ENCODE data around the gene YWHAQ.
"Not testable (repeated sequence)": the region's sequence is repeated elsewhere in the genome, so short reads cannot be mapped to it uniquely, and the experiment has no call there.

Gene YWHAQ

DNA sequence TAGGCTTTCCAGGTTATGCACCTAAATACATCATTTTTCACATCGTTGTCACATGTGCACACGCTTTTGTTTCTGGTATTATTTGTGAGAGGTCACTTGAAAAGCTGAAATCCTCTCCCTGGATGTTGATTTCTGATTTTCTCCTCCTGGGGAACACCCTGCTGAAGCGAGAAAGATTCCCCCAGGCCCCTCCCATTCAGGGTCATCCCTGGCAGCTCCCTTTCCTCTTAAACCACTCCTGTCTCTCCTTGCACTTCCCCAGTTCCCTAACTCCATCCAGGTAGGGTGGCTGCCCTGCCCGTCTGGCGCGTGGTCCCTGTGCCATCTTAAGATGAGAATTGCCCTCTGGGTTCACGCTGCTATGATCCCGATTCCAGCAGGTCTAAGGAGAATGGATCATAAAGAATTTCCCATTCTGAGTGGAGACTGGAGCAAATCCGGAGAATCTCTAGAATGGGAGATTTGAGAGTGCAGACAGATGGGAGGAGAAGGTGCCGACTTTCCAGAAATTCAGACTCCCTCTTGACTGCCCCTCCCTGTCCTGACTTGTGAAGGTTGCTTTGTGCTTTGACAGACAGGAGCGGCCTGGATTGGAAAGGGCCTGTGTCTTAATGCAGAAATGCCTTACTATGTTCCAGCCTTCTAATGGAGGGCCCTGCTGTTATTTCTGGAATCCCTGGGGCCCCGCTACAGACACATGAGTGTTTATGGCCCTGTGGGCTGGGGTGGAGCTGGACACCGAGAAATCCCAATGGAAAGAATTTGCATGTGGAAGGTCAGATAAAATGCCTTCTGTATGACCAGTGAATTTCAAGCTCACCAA lies 1.3 kb upstream of the YWHAQ start:
- no peak for DNase-seq

DNA sequence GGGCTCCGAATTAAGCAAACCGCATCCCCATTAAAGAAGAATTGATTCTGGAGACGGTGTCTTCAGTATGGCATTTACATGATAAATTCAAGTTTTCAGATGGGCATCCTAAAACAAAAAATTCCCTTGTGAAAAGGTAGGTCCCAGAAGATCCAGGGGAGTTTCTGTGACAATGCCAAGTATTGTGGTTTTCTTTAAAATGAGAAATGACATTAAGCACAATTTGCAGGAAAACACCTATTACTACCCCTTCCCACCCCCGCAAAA lies 689 bp upstream of the YWHAQ start:
- DNase-seq, result no peak

DNA sequence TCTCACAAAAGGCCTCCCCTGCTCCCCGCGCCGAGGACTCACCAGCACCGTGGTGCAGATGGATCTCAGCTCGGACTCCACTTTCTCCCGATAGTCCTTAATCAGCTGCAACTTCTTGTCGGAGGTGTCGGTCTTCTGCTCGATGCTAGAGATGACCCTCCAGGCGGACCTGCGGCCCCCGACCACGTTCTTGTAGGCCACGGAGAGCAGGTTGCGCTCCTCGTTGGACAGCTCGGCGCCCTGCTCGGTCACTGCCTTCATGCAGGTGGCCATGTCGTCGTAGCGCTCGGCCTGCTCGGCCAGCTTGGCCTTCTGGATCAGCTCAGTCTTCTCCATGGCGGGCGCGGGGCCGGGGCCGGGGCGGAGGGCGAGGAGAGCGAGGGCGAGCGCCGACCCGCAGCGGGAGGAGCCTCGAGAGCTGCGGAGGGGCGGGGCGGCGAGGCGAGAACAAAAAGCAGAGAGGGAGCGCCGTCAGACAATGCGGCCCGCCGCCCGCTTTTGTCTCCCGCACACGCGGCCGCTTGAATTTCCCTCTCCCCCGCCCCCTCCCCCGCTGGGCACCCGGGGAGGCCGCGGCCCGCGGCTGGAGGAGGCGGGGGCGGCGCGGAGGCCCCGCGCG lies 571 bp downstream of the YWHAQ start:
- DNase-seq, result peak; percentile 80

DNA sequence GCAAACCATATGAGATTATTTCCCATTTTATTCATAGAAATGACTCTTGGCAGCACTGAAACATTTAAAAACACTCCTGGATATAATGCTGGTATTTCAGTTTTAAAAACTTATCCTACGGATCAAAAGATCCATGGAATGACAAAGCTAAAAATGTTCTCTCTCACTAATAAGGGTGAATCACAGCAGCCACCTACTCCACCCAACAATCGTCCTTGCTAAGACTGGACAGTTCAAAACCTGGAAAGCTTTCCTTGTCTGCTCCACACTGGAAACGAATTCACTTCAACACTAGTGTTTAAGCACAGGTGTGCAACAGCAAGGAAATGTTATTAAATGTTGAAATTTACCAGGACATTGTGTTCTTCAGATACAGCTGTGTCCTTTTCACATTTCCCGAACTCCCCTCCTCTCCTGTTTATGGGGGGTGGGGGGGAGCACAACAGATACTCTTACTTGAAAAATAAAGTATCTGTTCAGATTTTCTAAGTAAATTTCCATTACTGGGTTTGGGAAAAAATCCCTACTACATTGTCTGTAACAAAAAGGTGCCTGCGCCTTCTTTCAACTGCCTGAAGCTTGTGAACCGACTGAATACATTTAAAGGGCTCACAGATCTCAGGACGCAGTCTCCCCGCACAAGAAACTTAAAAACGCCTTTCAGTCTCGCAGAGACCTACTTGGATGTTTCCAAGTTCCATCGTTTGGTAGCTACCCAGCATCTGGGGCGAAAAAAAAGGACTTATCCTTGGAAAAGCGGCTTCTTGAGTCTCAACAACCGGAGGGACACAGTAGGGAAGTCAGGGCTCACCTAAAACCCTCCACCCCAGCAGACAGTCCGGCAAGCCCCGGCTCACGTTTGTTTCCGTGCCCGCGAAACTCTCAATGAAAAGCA lies 1.3 kb downstream of the YWHAQ start:
- no peak for DNase-seq

DNA sequence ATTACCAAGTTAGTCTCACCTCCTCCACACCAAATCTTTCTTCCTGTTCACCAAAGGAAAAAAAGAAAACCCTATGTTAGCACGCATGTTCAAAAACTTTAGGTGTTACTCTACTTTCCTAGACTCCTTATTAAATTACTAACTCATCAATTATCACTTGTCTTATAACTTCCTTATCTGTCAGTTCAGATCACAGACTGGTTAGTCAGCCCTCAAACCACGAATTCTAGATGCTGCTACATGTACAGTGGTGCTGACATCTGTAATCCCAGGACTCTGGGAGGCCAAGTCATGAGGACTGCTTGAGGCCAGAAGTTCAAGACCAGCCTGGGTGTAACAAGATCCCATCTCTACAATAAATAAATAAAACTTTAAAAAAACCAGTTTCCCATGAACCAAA lies 3.5 kb downstream of the YWHAQ start:
- DNase-seq, result peak; percentile 48

DNA sequence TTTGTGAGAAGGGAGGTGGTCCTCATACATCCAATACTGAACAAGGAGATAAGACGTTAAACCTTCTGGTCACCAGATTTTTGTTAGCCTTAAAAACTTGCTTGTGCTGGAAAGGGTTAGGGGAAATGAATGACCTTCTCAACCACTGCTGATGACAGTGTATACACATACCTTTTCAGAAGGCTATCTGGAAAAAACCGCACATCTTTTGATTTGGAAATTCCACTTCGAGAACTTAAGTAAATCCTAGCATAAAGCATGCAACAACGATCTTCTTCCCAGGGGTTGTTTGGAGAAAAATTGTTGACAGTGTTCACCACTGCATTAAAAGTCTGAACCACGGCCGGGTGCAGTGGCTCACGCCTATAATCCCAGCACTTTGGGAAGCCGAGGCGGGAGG lies 7.6 kb downstream of the YWHAQ start:
- DNase-seq, result no peak

DNA sequence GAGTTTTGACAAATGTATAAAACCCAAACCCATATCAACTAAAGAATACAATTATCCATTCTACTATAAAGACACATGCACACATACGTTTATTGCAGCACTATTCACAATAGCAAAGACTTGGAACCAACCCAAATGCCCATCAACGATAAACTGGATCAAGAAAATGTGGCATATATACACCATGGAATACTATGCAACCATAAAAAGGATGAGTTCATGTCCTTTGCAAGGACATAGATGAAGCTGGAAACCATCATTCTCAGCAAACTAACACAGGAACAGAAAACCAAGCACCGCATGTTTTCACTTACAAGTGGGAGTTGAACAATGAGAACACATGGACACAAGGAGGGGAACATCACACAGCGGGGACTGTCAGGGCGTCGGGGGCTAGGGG lies 9.1 kb downstream of the YWHAQ start:
- not testable (repeated sequence) for DNase-seq

DNA sequence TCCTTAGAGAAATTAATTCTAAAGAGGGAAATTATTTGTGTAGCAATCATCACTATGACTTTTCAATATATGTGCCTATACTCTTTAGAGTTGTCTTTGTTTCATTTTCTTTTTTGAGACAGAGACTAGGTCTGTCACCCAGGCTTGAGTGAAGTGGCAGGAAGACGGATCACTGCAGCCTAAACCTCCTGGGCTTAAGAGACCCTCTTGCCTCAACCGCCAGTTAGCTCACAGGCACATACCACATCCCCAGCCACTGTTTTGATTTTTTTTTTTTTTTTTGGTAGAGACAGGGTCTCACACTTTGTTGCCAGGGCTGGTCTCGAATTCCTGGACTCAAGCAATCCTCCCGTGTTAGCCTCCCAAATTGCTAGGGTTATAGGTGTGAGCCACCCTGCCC lies 12.4 kb downstream of the YWHAQ start:
- no peak for DNase-seq

DNA sequence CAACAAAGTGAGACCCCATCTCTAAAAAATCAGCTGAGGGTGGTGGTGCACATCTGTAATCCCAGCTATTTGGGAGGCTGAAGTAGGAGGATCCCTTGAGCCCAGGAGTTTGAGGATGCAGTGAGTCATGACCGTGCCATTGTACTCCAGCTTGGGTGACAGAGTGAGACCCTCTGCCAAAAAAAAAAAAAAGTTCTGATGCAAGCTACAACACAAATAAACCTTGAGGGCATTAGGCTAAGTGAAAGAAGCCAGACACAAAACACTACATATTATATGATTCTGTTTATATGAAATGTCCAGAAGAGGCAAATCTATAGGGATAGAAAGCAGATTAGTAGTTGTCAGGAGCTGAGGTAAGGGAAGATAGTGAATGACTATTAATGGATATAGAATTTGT lies 13.0 kb downstream of the YWHAQ start:
- DNase-seq, result no peak

DNA sequence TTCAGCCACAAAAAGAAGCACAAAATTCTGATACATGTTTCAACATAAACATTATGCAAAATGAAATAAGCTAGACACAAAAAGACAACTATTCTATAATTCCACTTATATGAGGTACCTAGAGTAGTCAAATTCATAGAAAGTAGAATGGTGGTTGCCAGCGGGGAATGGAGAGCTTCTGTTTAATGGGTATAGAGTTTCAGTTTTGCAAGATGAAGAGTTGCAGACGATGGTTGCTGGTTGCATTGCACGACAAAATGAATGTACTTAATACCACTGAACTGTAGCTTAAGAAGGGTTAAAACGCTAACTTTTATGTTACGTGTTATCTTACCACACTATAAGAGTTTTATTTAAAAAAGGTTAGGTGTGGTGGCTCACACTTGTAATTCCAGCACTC lies 13.5 kb downstream of the YWHAQ start:
- no peak for DNase-seq

DNA sequence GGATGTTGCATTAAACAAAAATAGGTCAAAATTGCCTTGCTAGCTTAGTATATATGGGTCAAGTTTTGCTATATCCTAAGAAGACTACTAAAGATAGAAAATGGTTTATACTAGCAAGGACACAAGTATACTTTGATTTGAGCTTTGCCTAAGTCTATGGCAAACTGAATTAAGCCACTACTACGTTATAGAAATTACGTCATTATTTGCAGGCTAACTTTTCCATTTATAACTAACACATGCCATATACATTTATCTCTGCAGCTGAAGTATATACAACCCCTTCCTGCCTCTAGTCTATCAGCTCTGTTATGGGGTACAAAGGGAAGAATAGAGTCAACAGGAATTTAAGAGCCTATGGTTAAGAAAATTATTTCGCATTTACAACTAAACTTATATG lies 16.2 kb downstream of the YWHAQ start:
- DNase-seq, result no peak

DNA sequence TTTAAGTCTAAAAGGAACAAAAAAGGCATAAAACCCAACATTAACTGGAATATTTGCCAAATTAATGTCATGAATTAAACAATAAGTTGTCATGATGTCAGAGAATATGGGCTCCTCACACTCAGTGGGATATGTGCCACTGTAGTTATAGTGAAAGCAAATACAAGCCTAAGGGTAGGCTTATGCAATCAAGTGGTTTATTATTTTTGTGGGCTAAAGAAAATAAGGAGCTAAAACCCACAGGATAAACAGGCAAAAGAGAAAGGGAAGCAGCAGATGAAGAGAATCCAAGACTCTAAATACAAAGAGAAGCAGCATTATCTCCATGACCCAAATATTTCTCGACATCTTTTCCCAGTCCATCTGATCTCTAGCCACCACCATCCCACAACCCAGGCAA lies 17.5 kb downstream of the YWHAQ start:
- DNase-seq, result no peak

DNA sequence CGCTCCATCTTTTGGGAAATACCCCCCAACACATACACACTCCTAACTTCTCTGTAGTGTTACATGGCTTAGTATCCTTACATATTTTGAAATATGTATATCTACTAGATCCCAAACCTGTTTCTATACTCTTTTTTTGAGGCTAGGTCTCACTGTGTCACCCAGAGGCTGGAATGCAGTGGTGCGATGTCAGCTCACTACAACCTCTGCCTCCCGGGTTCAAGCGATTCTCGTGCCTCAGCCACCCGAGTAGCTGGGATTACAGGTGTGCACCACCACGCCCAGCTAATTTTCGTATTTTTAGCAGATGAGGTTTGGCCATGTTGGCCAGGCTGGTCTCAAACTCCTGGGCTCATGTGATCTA lies 19.3 kb downstream of the YWHAQ start:
- DNase-seq, result not testable (repeated sequence)

DNA sequence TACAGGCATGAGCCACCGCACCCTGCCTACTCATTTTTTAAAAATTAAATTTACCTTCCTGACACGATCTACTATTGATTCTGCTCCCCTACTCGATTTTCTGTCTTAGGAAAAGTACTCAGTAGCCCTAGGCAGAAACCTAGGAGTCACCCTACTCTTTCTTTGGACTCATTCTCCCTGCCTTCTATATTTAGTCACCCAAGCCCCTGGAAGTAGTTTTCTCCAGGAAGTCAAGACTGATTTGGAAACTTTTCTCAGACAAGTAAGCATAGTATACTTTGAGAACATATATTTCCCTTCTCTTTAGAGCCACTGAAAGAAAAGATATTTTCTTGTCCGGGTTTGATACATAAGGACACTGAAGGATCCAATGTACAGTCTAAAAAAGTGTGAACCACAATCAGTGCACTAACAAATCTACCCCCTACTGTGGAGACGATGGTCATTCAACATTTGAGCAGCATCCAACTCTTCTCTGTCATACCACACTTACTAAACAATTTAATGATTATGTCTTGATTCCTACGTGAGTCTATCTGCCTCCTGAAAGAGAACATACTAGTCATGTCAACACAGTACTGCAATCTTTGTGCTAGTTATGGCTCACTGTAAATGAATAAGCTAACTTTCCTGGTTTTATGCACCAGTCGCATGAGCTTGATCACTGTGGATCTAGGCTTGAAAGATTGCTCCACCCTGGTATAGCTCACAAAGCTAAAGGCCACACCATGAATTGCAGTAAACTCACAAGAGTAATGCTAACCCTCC lies 19.8 kb downstream of the YWHAQ start:
- no peak for DNase-seq

DNA sequence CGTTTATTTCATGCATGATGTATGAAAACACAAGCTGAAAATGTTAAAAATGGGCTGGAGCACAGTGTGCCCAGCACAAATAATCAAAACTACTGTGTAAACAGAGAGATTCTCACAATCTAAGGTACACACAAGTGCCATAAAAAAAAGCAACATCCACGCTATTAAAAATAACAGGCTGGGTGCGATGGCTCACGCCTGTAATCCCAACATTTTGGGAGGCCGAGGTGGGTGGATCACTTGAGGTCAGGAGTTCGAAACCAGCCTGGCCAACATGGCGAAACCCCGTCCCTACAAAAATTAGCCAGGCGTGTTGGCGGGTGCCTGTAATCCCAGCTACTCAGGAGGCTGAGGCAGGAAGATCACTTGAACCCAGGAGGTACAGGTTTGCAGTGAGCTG lies 22.3 kb downstream of the YWHAQ start:
- not testable (repeated sequence) for DNase-seq

DNA sequence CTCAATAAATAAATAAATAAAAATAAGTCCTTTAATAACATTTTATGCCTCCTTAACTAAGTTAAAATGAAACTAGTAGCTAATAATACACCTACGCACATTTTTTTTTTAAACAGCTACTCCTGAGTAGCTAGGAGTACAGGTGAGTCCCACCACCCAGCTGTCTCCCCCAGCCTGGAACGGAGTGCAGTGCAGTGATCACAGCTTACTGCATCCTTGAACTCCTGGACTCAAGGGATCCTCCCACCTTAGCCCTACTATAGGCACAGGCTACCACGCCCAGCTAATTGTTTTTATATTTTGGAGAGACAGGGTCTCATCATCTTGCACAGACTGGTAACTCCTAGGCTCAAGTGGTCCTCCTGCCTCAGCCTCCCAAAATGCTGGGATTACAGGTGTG lies 28.4 kb downstream of the YWHAQ start:
- DNase-seq, result no peak

DNA sequence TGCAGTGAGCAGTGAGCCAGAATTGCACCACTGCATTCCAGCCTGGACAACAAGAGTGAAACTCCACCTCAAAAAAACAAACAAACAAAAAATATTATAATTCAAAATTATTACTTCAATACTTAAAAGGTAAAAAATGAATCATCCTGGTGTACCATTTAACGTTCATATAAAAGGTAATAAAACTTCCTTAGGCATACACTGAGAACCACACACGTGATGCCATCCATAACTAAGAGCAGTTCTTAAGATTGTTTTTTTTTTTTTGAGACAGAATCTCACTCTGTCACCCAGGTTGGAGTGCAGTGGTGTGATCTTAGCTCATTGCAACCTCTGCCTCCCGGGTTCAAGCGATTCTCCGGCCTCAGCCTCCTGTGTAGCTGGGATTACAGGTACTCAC lies 29.4 kb downstream of the YWHAQ start:
- DNase-seq, result no peak

DNA sequence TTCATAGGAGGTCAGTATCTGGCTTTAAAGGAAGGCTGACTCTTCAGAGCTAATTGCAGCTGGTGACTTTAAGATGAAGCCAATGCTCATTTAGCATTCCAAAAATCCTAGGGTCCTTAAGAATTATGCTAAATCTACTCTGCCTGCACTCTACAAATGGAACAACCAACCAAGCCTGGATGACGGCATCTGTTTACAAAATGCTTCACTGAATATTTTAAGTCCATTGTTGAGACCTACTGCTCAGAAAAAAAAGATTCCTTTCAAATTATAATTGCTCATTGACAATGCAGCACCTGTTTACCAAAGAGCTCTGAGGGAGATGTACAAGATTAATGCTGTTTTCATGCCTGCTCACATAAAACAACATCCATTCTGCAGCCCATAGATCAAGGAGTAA lies 31.4 kb downstream of the YWHAQ start:
- DNase-seq, result no peak

DNA sequence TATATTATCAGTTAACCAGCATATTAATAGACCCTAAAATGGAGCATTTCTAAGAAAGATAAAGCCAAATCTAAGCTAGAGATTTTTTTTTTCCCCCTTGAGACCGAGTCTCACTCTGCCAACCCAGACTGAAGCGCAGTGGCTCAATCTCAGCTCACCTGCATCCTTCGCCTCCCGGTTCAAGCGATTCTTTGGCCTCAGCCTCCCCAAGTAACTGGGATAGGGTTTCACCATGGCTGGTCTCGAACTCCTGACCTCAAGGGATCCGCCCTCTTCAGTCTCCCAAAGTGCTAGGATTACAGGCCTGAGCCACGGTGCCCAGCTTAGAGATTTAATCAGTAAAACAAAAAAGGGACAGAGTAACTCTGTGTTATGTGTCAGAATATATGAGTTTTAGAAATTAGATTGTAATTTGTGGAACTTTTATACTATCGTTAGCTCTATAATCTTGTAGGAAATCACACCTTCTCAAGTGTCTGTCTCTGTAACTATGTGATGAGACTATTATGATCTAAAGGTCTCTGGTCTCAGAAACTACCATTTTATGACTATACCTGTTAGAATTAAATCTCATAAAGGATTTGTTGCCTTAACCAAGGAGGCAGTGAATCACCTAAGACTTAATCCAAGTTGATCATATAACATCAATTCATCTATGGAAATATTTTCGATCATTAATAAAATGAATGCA lies 34.0 kb downstream of the YWHAQ start:
- no peak for DNase-seq

DNA sequence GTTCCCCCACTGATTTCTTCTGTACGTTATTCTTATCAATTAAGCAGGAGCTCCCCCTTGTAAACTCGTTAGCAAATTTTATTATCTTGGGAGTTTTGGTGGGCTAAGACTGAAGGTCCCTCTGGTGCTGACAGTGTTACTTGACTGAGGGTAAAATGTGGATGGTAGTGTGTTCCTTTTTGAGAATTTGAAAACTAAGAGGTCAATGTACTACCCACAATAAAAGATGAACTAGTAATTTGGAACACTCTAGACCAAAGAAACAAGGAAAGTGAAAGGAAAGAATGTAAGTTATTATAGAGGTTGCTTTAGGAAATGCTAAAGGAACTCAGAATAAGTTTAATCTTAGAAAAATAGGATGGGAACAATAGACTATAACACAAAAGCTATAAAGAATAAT lies 35.1 kb downstream of the YWHAQ start:
- DNase-seq, result no peak

DNA sequence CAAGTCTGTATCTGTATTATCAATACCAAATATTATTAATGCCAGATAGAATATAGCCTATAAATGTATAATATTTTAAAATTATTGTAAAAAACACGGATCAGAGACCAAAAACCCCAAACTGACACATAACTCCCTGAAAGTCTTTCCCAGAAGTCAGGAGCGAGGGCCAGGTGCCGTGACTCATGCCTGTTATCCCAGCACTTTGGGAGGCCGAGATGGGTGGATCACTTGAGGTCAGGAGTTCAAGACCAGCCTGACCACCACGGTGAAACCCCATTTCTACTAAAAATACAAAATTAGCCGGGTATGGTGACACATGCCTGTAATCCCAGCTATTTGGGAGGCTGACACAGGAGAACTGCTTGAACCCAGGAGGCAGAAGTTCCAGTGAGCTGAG lies 35.5 kb downstream of the YWHAQ start:
- not testable (repeated sequence) for DNase-seq

DNA sequence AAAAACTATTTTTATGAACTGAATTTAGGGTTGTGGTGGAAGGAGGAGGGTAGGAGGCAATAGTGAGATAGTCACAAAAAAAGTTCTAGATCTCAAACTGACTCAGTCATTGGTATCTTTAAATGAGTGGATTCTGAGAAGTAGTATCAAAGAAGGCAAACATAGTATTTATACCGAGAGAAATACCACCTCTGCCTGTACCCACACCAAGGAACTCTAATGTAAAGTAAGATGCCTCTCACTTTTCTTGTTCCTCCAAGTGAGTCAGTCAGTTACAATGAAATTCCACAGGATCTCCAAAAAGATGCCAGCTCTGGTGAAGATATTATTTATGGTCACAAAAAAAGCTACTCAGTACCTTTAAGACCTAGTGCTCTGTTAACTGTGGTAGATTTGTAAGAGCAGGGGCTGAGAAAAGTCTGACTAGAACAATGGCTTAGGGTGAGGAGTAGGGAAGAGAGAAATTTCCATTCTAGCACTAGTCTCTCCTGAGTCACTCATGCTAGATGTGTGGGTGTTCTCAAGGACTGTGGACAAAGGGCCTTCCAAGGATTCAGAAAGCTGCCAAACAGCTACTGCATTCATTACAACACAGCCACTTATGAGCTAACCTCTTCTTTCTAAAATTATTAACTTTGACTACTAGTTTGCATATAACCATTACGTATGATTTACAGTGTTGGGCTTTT lies 36.3 kb downstream of the YWHAQ start:
- peak; percentile 39 for DNase-seq
